ENCODE measurements around the gene PLIN5. TPM values are rescaled to one million over a fixed set of nuclear protein-coding genes. Genes with fewer than 3 reads are reported as not detected.
"Not testable (repeated sequence)": the region's sequence is repeated elsewhere in the genome, so short reads cannot be mapped to it uniquely, and the experiment has no call there.

The PLIN5 gene
- total RNA-seq, 1 donor from 2014 or later, result not detected

DNA sequence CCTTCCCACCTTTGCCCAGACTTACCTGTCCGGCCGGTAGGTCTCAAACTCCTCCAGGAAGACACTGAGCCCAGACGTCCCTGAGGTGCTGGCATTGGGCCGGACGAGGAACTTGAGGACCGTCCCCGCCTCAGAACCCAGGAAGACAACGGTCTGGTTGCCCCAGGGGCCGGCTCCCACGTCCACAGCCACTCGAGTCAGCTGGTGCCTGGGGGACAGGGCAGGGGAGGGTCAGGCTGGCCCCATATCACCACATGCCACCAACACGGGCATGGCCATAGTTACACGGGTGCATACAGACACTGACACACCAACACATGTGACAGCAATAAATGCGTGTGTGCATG is 13.2 kb upstream of the PLIN5 start:
- FAIRE-seq, result no peak
- no peaks in the 10 kb centered on the region for H3K36me3 ChIP-seq (ENCODE audit: control insufficient read depth, insufficient read depth, low read length)
- H3K27me3 ChIP-seq (ENCODE audit: control insufficient read depth, insufficient read depth, low read length), result no peaks in the 10 kb centered on the region
- no peak overlapping the region for H3K4me3 ChIP-seq (ENCODE audit: low read depth, low read length)
- TF ChIP-seq, protein P1, sequence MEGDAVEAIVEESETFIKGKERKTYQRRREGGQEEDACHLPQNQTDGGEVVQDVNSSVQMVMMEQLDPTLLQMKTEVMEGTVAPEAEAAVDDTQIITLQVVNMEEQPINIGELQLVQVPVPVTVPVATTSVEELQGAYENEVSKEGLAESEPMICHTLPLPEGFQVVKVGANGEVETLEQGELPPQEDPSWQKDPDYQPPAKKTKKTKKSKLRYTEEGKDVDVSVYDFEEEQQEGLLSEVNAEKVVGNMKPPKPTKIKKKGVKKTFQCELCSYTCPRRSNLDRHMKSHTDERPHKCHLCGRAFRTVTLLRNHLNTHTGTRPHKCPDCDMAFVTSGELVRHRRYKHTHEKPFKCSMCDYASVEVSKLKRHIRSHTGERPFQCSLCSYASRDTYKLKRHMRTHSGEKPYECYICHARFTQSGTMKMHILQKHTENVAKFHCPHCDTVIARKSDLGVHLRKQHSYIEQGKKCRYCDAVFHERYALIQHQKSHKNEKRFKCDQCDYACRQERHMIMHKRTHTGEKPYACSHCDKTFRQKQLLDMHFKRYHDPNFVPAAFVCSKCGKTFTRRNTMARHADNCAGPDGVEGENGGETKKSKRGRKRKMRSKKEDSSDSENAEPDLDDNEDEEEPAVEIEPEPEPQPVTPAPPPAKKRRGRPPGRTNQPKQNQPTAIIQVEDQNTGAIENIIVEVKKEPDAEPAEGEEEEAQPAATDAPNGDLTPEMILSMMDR (IDR thresholded peaks at IDR 0.05; ENCODE audit: insufficient read depth, low read length, severe bottlenecking), result no peak
- no peak for DNase-seq (ENCODE audit: low read depth)

DNA sequence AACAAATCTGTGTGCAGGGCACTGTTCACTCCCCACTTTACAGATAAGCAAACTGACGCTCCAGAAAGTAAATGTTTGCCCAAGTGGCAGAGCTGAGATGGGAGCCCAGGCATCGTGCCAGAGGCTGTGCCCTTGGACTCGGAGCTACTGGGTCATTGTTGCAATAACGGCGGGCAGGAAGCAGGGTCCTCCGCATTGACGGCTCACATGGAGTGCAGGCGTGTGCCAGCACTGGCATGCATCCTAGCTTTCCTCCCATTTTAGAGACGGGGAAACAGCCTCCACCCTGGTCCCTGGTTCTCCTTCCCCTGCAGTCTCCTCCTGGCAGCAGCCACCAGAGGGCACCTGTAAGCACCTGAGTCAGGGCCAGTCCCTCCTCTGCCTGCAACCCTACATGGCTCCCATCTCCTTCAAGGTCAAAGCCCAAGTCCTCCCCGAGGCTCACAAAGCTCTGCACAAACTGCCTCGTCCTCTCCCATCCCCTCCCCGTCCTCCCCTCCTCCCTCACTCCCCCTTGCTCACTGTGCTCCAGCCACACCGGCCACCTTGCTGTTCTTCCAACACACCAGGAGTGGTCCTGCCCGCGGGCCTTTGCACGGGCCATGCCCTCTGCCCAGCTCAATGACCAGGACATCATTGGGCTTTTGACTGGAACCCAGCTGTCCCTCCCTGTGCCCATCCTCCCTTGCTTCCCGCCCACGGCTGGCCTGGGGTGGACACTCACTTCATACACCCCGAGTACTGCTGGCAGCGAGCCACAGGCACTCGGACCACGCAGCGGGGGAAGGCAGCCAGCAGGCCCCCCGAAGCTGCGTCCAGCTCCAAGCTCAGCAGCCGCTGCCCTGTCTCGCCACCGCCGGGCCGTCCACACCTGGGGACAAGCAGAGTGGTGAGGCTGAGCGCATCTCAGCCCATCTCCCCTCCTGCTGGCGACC is 12.5 kb upstream of the PLIN5 start:
- Histone ChIP-seq H3K36me3 (ENCODE audit: control insufficient read depth, insufficient read depth, low read length) (no peaks in the 10 kb centered on the region), H3K4me3 (ENCODE audit: low read depth, low read length) (no peak overlapping the region), H3K27me3 (ENCODE audit: control insufficient read depth, insufficient read depth, low read length) (no peaks in the 10 kb centered on the region)
- TF ChIP-seq, protein P1 (IDR thresholded peaks at IDR 0.05; ENCODE audit: insufficient read depth, low read length, severe bottlenecking), result peak; percentile 60
- FAIRE-seq (no peak), DNase-seq (ENCODE audit: low read depth) (no peak)

DNA sequence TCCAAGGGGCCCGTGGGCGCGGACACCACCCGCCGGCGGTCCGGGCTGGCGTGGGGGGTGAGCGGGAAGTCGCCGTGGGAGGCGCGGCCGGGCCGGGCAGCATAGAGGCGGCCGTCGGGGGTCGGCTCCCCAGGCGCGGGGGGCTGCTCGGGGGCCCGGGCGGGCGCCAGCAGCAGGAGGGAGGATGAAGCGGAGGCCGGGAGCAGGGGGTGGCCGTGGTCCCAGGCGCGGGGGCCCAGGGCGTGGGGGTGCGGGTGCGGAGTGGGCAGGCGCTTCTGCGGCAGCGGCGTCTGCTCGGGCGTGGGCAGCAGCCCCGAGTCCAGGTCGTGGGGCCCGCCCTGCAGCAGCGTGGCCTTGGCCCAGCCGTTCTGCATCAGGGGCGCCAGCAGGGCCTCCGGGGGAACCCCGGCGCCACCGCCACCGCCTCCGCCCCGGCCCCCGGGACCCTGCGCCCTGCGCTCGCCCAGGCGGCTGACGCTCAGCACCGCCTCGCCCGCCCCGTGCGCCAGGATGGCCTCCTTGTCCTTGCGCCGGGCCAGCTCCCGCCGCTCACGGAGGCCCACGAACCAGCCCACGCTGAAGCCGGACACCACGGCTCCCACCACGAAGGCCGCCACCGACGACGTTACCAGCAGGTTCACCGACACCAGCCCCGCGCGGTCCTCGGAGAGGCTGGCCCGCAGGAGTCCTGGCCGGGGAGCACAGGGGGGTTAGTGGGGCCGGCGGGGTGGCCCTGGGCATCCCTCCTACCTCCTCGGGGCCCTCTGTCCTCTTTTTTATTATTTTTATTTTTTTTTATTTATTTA is 9.0 kb upstream of the PLIN5 start:
- no peak for FAIRE-seq
- DNase-seq (ENCODE audit: low read depth), result no peak
- no peak overlapping the region for H3K4me3 ChIP-seq (ENCODE audit: low read depth, low read length)
- TF ChIP-seq, protein P1 (IDR thresholded peaks at IDR 0.05; ENCODE audit: insufficient read depth, low read length, severe bottlenecking), result no peak
- H3K36me3 ChIP-seq (ENCODE audit: control insufficient read depth, insufficient read depth, low read length), result no peaks in the 10 kb centered on the region
- no peaks in the 10 kb centered on the region for H3K27me3 ChIP-seq (ENCODE audit: control insufficient read depth, insufficient read depth, low read length)

DNA sequence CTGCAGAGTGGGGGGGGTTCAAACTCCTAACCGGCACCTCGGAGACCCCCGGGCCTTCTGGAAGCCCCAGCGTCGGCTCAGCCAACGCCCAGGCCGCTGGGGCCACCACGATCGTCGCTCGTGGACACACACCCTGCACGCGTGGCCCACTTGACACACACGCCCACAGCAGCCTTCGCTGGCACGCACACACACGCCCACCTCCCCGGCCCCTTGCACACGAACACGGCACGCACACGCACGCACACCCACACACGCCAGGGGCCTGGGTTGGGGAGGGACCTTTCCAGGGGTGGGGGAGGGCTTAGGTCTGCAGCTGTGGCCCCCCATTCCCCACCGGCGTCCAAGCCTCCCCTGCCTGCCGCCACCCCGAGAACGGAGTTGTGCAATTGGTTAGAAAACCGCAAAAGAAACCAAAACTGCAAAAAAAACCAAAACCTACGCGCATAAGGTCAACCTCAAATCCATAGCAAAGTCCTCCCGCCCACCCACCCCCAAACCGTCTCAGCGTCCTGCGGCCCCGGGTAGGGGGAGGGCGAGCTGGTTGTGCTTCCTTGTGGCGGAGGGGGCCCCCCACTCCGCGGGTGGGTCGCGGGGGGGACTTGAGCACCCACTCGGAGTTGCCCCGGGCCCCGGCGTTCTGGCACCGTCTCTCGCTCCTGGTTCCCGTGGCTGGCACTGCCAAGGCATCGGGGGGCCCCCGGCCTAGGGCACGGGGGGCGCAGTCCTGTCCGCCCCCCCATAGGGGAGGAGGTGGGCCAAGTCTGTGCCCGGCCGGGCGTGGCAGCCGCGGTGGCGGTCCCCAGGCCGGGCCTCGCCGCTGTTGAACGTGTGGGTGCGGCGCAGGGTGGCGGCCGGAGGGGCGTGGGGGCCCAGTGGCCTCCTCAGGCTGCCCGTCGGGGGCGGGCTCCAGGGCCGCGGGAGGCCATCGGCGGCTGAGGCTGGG is 8.1 kb upstream of the PLIN5 start:
- Histone ChIP-seq H3K27me3 (ENCODE audit: control insufficient read depth, insufficient read depth, low read length) (no peaks in the 10 kb centered on the region), H3K36me3 (ENCODE audit: control insufficient read depth, insufficient read depth, low read length) (no peaks in the 10 kb centered on the region), H3K4me3 (ENCODE audit: low read depth, low read length) (no peak overlapping the region)
- TF ChIP-seq, protein P1 (IDR thresholded peaks at IDR 0.05; ENCODE audit: insufficient read depth, low read length, severe bottlenecking), result no peak
- DNase-seq (ENCODE audit: low read depth) (no peak), FAIRE-seq (no peak)

DNA sequence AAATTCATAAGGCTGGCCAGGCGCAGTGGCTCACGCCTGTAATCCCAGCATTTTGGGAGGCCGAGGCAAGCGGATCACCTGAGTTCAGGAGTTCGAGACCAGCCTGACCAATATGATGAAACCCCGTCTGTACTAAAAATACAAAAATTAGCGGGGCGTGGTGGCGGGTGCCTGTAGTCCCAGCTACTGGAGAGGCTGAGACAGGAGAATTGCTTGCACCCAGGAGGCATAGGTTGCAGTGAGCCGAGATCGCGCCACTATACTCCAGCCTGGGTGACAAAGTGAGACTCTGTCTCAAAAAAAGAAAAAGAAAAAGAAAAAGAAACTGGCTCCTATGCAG is 6.8 kb upstream of the PLIN5 start:
- not testable (repeated sequence) for DNase-seq (ENCODE audit: low read depth); FAIRE-seq

More for the DNA sequence above, 6.8 kb upstream of the PLIN5 start:
- H3K36me3 ChIP-seq (ENCODE audit: control insufficient read depth, insufficient read depth, low read length); H3K4me3 ChIP-seq (ENCODE audit: low read depth, low read length); H3K27me3 ChIP-seq (ENCODE audit: control insufficient read depth, insufficient read depth, low read length): not testable (repeated sequence)

Measured in bronchial epithelial cell (primary cell).